ENCODE data around the gene RBBP4.

Gene RBBP4

GRCh38 chr1:32644426-32644825 is 6.6 kb upstream of the RBBP4 start:
- no peak for TF ChIP-seq CTCF (conservative IDR thresholded peaks at IDR 0.05; ENCODE audit: low read depth, low read length)
- no peak for DNase-seq (ENCODE audit: low read depth)
- no peak overlapping the region for H3K4me3 ChIP-seq (ENCODE audit: low read depth, low read length)

- no peak for DNase-seq (ENCODE audit: low read depth)
- no peak for TF ChIP-seq CTCF (conservative IDR thresholded peaks at IDR 0.05; ENCODE audit: low read depth, low read length)
- H3K4me3 ChIP-seq (ENCODE audit: low read depth, low read length), result no peak overlapping the region
These were observed 3.5 kb upstream of the RBBP4 start for GRCh38 chr1:32647308-32648134.

- DNase-seq (ENCODE audit: low read depth), result peak; percentile 95
- TF ChIP-seq CTCF (conservative IDR thresholded peaks at IDR 0.05; ENCODE audit: low read depth, low read length), result no peak
- H3K4me3 ChIP-seq (ENCODE audit: low read depth, low read length), result peak within 1 kb of the TSS; percentile 88
These were observed 708 bp upstream of the RBBP4 start, which contains the start of gene ZBTB8OS for GRCh38 chr1:32650248-32650751. ZBTB8OS (minus strand) TSS chr1:32650550; CDS start chr1:32650529, 21 bp downstream.

- TF ChIP-seq CTCF (conservative IDR thresholded peaks at IDR 0.05; ENCODE audit: low read depth, low read length), result no peak
- H3K4me3 ChIP-seq (ENCODE audit: low read depth, low read length), result peak overlapping the region; percentile 82
- no peak for DNase-seq (ENCODE audit: low read depth)
These were observed 559 bp downstream of the RBBP4 start for GRCh38 chr1:32651461-32652073.

GRCh38 chr1:32652244-32652962 is 1.4 kb downstream of the RBBP4 start:
- TF ChIP-seq CTCF (conservative IDR thresholded peaks at IDR 0.05; ENCODE audit: low read depth, low read length), result no peak
- DNase-seq (ENCODE audit: low read depth), result no peak
- H3K4me3 ChIP-seq (ENCODE audit: low read depth, low read length), result peak overlapping the region; percentile 82

GRCh38 chr1:32659581-32659980 is 8.6 kb downstream of the RBBP4 start:
- no peak for DNase-seq (ENCODE audit: low read depth)
- no peak overlapping the region for H3K4me3 ChIP-seq (ENCODE audit: low read depth, low read length)
- no peak for TF ChIP-seq CTCF (conservative IDR thresholded peaks at IDR 0.05; ENCODE audit: low read depth, low read length)
